BJ (cell line): Measurements from ENCODE around the gene PARD3B. TPM values are rescaled to one million over a fixed set of nuclear protein-coding genes. Genes with fewer than 3 reads are reported as not detected.

Source experiments
- CTCF ChIA-PET: fragments of 350-600 bp; formaldehyde crosslinking; extraction: SDS; loops from one replicate; lab custom pipeline; 2021; ENCODE audit warnings: antibody characterized with exemption, inconsistent platforms; lab: Yijun Ruan, JAX
- POLR2A ChIA-PET: fragments of 300-600 bp; sonication (Branson Sonifier 250); formaldehyde crosslinking; extraction: SDS; loops from one replicate; lab custom pipeline; 2021; ENCODE audit warnings: antibody characterized with exemption; lab: Charles Lee
- DNase-seq: peaks from one replicate; pipeline ENCODE4 v3.0.0-alpha.2; 2011; ENCODE audit warnings: low read depth
- H3K27me3 ChIP-seq: 2 replicates; pipeline ENCODE4 v1.6.0; 2011; ENCODE audit warnings: low read length; ENCODE audit not compliant: control insufficient read depth, insufficient read depth
- H3K36me3 ChIP-seq: 2 replicates; pipeline ENCODE4 v1.5.1; 2011; ENCODE audit warnings: low read length; ENCODE audit not compliant: control insufficient read depth, insufficient read depth
- H3K4me3 ChIP-seq: 2 replicates; pipeline ENCODE4 v1.5.1; 2011; ENCODE audit warnings: low read depth, mild to moderate bottlenecking, control low read depth, low read length
- polyA plus RNA-seq: library from polyadenylated mRNA; depleted of rRNA; stranded (reverse); fragments of >200 nt; gene quantifications from 2 replicates; pipeline ENCODE4 v1.2.3, GENCODE V29; 2011
- TF ChIP-seq, protein P1 (sequence below): IDR thresholded peaks from 2 replicates; pipeline ENCODE4 v1.5.1; 2011; ENCODE audit warnings: low read depth, mild to moderate bottlenecking, control low read depth, inconsistent platforms, low read length, moderate library complexity; ENCODE audit not compliant: insufficient read depth

Gene PARD3B
- polyA plus RNA-seq, 1 experiment, result 7.1 TPM

DNA sequence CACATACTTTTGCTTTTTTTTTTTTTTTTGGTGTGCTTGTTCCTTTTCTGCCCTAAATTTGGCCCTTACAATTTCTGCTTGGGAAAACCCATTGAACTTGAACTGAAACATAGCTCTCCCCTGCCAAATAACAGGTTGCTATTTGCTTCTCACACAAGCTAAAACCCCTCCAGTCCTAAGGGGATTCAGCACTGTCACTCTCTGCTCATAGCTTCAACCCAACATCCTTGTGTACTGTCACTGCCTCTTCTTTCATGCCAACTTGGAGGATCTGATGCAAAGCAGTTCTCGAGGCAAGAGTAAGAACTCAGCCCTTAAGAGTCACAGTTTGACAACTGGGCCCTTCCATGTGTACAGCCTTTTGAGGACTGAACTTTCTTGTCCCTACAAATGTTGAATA is 1106.4 kb downstream of the PARD3B start:
- DNase-seq, result no peak
- CTCF ChIA-PET, result interaction anchor here (2.1 kb wide), 1 partner anchor 8 kb away, joined by 4 read pairs; no protein-coding TSS in a partner anchor
- TF ChIP-seq, protein P1, sequence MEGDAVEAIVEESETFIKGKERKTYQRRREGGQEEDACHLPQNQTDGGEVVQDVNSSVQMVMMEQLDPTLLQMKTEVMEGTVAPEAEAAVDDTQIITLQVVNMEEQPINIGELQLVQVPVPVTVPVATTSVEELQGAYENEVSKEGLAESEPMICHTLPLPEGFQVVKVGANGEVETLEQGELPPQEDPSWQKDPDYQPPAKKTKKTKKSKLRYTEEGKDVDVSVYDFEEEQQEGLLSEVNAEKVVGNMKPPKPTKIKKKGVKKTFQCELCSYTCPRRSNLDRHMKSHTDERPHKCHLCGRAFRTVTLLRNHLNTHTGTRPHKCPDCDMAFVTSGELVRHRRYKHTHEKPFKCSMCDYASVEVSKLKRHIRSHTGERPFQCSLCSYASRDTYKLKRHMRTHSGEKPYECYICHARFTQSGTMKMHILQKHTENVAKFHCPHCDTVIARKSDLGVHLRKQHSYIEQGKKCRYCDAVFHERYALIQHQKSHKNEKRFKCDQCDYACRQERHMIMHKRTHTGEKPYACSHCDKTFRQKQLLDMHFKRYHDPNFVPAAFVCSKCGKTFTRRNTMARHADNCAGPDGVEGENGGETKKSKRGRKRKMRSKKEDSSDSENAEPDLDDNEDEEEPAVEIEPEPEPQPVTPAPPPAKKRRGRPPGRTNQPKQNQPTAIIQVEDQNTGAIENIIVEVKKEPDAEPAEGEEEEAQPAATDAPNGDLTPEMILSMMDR, result no peak
- Histone ChIP-seq H3K4me3 (no peak overlapping the region), H3K36me3 (no peaks in the 10 kb centered on the region), H3K27me3 (no peaks in the 10 kb centered on the region)
- POLR2A ChIA-PET, result no interaction called here

DNA sequence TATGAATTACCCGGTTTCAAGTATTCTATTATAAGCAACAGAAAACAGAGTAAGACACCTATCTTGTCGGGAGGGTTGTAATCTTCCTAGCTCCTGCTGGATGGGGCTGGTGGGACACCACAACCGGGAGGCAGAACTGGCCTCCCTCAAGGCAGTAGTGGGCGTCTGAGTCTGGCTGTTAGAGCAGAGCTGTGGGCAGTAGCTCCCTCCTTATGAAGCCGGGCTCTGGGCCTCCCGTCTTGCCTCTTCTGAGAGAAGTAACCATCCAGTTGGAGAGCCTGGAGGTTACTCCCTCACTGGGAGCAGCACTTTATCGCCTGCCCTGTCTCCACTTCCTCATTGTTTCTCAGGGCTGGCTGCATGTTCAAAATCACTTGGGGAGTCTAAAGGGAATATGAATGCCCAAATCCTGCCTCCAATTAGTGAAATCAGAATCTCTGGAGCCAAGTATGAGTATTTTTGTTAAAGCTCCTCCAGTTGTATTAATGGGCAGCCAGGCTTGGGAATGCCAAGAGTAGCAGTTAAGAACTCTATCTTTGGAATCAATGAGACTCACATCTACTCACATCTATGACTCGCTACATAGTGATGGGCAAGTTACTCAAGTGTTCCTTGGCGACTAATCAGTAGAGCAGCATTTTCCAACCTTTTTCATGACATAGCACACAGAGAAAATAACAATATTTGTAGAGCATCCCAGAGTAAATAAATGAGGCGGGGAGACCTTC is 1109.8 kb downstream of the PARD3B start:
- TF ChIP-seq, protein P1, result no peak
- no peak for DNase-seq
- POLR2A ChIA-PET, result no interaction called here
- no peaks in the 10 kb centered on the region for H3K36me3 ChIP-seq
- H3K27me3 ChIP-seq, result no peaks in the 10 kb centered on the region
- no peak overlapping the region for H3K4me3 ChIP-seq
- CTCF ChIA-PET, result interaction anchor here (0.8 to 2.0 kb wide), 3 partner anchors 20 to 379 kb away, joined by 3 to 8 read pairs (median 3); no protein-coding TSS in a partner anchor

DNA sequence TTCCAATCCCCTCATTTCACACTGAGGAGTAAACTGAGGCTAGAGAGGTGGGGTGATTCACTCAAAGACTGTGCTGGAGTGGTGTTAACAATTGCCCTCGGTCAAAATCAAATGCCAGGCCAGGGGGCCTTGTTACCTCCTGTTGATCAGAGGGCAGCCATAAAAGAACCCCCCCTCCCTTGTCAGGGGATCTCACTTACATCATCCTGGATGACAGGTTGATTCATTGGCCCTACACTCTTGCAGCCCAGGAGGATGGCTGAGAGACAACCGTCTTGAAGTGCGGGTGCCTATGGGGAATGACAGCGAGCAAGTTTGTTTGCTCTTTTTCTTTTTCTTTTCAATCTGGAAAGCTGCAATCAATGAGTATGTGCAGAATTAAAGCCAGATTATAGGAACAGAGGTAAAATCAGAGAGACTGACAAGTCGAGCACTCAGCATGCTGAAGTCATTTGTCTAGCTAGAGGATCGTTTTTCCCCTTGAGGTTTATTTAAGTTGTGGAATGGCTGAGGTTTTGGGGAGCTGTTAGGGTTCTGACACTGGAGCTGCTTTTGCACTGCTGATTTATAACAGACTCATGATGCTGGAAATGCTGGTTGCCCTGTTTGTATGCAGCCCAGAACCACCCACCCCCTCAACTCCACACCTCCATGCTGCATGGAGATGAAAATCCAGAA is 1110.6 kb downstream of the PARD3B start:
- H3K4me3 ChIP-seq, result no peak overlapping the region
- CTCF ChIA-PET, result no interaction called here
- no peak for DNase-seq
- POLR2A ChIA-PET, result no interaction called here
- no peaks in the 10 kb centered on the region for H3K27me3 ChIP-seq
- TF ChIP-seq, protein P1, result no peak
- no peaks in the 10 kb centered on the region for H3K36me3 ChIP-seq

DNA sequence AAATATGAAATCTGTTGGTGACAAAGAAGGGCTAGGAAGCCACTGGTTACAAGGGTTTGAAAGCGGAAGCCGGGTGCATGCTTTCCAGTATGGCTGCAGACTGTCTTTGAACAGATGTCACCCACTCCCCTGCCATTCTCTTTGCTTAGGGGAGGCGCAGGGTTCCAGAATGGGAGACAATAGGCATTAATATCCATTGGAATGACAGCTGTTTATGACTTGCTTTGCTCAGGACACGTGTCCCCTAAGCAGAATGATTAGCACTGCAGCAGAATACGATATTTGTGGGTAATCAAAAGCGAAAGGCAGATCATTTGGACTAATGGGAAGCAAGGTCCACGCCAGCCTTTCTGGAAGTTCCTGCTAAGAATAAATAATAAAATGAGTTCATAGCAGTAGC is 1111.2 kb downstream of the PARD3B start:
- CTCF ChIA-PET, result no interaction called here
- POLR2A ChIA-PET, result no interaction called here
- Histone ChIP-seq H3K36me3 (no peaks in the 10 kb centered on the region), H3K27me3 (no peaks in the 10 kb centered on the region), H3K4me3 (no peak overlapping the region)
- no peak for DNase-seq
- TF ChIP-seq, protein P1, result no peak

DNA sequence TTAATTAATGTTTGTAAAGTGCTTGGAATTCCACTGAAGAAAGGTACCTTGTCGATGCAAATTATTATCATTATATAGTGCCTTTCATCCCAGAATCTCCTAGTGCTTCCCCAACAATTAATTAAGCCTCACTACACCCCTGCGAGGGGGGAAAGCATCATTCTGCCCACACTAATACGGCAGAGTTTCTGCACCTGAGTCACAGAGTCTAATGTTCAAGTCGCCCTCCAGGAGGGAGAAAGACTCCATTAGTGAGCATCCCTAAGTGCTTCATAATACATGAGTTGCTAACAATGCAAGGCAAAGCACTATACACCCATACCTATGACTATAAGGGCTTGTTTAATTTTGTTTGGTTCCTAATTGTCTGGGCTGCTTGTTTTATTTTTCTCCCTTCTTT is 1111.7 kb downstream of the PARD3B start:
- TF ChIP-seq, protein P1, result no peak
- Histone ChIP-seq H3K36me3 (no peaks in the 10 kb centered on the region), H3K27me3 (no peaks in the 10 kb centered on the region), H3K4me3 (no peak overlapping the region)
- POLR2A ChIA-PET, result no interaction called here
- CTCF ChIA-PET, result interaction anchor here (0.7 kb wide), 1 partner anchor 914 kb away, joined by 3 read pairs; no protein-coding TSS in a partner anchor
- DNase-seq, result no peak
